IPS-20b (cell line): ENCODE measurements around the gene ZNF248.
"Not testable (repeated sequence)": the region's sequence is repeated elsewhere in the genome, so short reads cannot be mapped to it uniquely, and the experiment has no call there.

Experiments used
- H3K27ac ChIP-seq: one replicate; pipeline ENCODE4 v1.5.1; 2013; ENCODE audit warnings: low read length
- H3K27me3 ChIP-seq: 2 replicates; pipeline ENCODE4 v1.6.1; 2013; ENCODE audit warnings: mild to moderate bottlenecking, low read length, inconsistent platforms; ENCODE audit not compliant: insufficient read depth
- H3K36me3 ChIP-seq: 2 replicates; pipeline ENCODE4 v1.6.1; 2013; ENCODE audit warnings: low read depth, mild to moderate bottlenecking, inconsistent platforms, low read length, moderate library complexity; ENCODE audit not compliant: insufficient read depth
- H3K4me1 ChIP-seq: 2 replicates; pipeline ENCODE4 v1.6.1; 2013; ENCODE audit warnings: mild to moderate bottlenecking, control low read depth, inconsistent platforms, low read length, moderate library complexity; ENCODE audit not compliant: insufficient read depth
- H3K4me3 ChIP-seq: 2 replicates; pipeline ENCODE4 v1.5.1; 2013; ENCODE audit warnings: mild to moderate bottlenecking, low read length, inconsistent platforms
- H3K9ac ChIP-seq: 2 replicates; pipeline ENCODE4 v1.6.1; 2013; ENCODE audit warnings: low read depth, mild to moderate bottlenecking, inconsistent platforms, low read length, moderate library complexity
- H3K9me3 ChIP-seq: 2 replicates; pipeline ENCODE4 v1.6.1; 2013; ENCODE audit warnings: mild to moderate bottlenecking, low read depth, low read length, inconsistent platforms; ENCODE audit not compliant: insufficient read depth

ZNF248 gene

DNA sequence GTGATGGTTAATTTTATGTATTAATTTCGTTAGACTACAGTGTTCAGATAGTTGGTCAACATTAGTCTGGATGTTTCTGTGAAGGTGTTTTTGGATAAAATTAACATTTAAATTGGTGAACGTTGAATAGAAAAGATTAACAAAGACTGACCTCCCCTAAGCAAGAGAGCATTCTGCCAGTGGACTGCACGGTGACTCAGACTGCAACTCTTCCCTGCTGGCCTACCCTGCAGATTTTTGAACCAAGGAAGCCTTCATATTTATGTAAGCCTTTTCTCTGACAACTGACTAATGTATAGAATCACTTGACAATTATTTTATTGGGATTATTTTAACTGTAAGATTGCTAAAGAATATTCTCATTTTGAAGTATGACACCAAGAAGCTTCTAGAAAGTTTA lies 7.9 kb upstream of the ZNF248 start:
- no peak overlapping the region for H3K27ac ChIP-seq

DNA sequence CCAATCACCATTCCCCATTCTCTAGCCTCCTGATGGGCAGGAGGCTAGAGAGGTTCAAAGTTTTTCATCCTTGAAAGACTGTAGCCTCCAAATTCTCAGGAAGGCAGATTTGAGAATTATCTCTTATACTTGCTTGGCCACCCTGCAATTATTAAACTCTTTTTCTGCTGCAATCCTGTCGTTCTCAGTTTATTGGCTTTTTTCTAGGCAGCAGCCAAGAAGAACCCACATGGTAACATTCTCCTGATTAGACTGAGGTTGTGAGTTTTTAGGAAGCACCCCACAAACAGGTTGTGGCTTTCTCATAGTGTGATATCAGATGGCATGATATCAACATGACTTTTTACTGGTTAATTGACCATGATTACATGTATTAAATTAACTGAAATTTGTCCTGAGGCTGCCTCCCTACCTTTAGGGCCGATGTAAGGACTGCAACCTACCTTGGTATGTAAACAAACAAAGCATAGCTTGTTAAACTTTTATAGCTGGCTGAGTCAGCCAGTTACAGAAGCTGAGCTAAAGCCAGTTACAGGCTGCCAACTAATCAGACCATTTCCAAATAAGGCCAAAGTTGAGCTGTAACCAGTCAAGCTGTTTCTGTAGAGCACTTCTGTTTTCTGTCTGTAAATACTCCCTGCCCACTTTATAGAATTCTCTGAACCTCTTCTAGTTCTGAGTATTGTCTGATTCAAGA lies 3.2 kb upstream of the ZNF248 start:
- H3K27ac ChIP-seq: no peak overlapping the region

More for the DNA sequence above, 7.9 kb upstream of the ZNF248 start:
- no peaks in the 10 kb centered on the region for H3K4me1 ChIP-seq
- H3K36me3 ChIP-seq: no peaks in the 10 kb centered on the region
- H3K9ac ChIP-seq: no peak overlapping the region
- H3K27me3 ChIP-seq: no peaks in the 10 kb centered on the region
- no peak overlapping the region for H3K4me3 ChIP-seq
- H3K9me3 ChIP-seq: peaks cover 34% of the 10 kb centered on the region

DNA sequence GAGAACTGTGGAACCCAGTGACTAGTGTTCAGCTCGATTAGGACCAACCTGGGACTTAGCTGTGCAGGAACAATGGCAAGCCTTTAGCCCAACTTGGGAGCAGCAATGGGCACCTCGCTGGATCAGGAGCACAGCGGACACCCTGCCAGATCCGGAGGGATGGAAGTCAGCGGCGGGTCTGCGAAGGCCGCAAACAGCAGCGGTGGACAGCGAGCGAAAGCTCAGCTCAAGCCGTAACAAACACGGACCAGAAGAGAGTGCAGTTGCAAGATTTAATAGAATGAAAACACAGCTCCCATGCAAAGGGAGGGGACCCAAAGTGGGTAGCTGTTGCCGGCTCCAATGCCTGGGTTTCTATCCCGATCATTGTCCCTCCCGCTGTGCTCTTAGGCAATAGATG lies 1.9 kb upstream of the ZNF248 start:
- Histone ChIP-seq H3K9me3 (peaks cover 18% of the 10 kb centered on the region; the same call in 1 of the 2 replicates), H3K27me3 (peaks cover 11% of the 10 kb centered on the region)
- not testable (repeated sequence) for H3K4me3 ChIP-seq, H3K4me1 ChIP-seq, H3K36me3 ChIP-seq, H3K27ac ChIP-seq, H3K9ac ChIP-seq

More for the DNA sequence above, 3.2 kb upstream of the ZNF248 start:
- Histone ChIP-seq H3K4me1 (peaks cover 6% of the 10 kb centered on the region; the same call in 1 of the 2 replicates), H3K36me3 (no peaks in the 10 kb centered on the region), H3K9me3 (peaks cover 22% of the 10 kb centered on the region; the same call in 1 of the 2 replicates), H3K4me3 (no peak overlapping the region), H3K27me3 (peaks cover 11% of the 10 kb centered on the region), H3K9ac (no peak overlapping the region)

DNA sequence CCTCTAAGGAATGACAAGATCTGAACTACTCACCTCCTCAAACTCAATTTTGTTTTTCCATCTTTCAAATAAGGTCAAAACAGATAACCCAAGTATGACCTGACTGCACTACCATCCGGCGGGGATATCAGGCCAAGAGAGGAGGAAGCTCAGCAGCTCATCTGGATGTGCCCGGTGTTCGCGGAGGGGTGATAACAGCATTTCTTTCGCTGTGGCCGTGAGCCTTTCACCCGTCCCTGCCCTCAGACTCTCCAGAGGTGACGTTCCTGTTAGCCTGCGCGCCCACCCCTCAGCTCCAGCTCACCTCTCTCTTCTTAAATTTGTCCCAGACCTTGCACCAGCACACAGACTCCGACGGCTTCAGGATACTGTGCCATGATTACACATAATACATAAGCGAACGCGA lies 526 bp downstream of the ZNF248 start:
- H3K4me1 ChIP-seq: peaks cover 9% of the 10 kb centered on the region; the same call in 1 of the 2 replicates
- peak overlapping the region; percentile 88 for H3K4me3 ChIP-seq
- H3K27ac ChIP-seq: no peak overlapping the region
- peaks cover 6% of the 10 kb centered on the region; the same call in 1 of the 2 replicates for H3K36me3 ChIP-seq
- peaks cover 11% of the 10 kb centered on the region for H3K27me3 ChIP-seq
- H3K9me3 ChIP-seq: peaks cover 13% of the 10 kb centered on the region; the same call in 1 of the 2 replicates
- H3K9ac ChIP-seq: peak overlapping the region; percentile 74; the same call in 1 of the 2 replicates

DNA sequence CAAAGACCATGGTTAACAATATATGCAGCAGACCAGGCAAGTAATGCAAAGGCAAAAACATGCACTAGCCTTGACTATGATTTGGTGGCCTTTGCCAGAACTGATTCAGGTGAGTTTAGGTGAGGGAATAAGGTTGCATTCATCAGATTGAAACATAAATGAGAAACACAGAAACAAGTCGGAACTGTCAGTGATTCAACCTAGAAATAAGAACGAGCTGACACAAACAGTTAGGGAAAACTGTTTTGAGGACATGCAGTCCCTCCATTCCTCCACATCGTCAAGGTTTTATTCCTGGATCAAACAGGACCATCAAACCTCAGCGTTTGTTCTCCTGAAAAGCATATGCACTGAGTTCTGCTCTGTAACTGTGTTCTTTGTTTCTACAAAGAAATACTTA lies 1.8 kb downstream of the ZNF248 start:
- Histone ChIP-seq H3K9me3 (peaks cover 5% of the 10 kb centered on the region; the same call in 1 of the 2 replicates), H3K27me3 (peaks cover 11% of the 10 kb centered on the region), H3K4me3 (peak overlapping the region; percentile 88), H3K27ac (no peak overlapping the region), H3K4me1 (peaks cover 9% of the 10 kb centered on the region; the same call in 1 of the 2 replicates), H3K9ac (no peak overlapping the region; the same call in 1 of the 2 replicates), H3K36me3 (peaks cover 6% of the 10 kb centered on the region; the same call in 1 of the 2 replicates)

DNA sequence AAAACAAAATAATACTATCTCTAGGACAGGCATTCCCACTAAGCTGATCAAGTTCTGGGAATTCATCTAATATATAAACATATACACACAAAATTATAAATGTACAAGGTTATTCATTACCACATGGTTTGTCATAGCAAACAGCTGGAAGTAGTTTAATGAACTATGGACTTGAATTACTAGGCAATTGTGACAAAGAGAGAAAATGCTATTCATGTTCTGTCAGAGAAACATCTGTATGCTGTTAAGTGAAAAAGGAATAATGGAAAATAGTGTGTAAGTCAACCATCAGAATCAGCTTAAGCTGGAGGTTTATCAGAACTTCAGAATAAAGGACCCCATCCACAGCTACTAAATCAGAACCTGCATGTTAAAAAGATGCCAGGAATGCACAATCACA lies 2.8 kb downstream of the ZNF248 start:
- H3K9me3 ChIP-seq: no peaks in the 10 kb centered on the region
- no peak overlapping the region for H3K27ac ChIP-seq
- H3K36me3 ChIP-seq: peaks cover 6% of the 10 kb centered on the region; the same call in 1 of the 2 replicates
- H3K4me3 ChIP-seq: no peak overlapping the region
- H3K27me3 ChIP-seq: peaks cover 11% of the 10 kb centered on the region
- peaks cover 9% of the 10 kb centered on the region; the same call in 1 of the 2 replicates for H3K4me1 ChIP-seq
- no peak overlapping the region for H3K9ac ChIP-seq

DNA sequence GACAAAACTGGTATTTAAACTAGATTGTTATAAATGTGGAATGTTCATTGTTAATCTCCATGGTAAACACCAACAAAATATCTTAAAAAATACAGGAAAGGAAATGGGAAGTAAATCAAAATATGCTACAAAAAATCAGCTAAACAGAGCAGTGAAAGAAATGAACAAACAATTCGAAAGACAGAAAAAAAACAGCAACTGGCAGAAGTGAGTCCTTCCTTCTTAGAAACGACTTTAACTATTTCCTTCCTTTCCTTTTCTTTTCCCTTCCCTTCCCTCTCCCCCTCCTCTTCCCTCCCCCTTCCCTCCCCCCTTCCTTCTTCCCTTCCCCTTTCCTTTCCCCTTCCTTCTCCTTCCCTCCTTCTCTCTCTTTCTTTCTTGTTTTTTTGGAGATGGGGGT lies 12.8 kb downstream of the ZNF248 start:
- Histone ChIP-seq H3K27me3 (no peaks in the 10 kb centered on the region), H3K9ac (no peak overlapping the region), H3K27ac (no peak overlapping the region), H3K36me3 (peaks cover 20% of the 10 kb centered on the region; the same call in 1 of the 2 replicates), H3K4me3 (no peak overlapping the region), H3K4me1 (no peaks in the 10 kb centered on the region), H3K9me3 (peaks cover 7% of the 10 kb centered on the region; the same call in 1 of the 2 replicates)

DNA sequence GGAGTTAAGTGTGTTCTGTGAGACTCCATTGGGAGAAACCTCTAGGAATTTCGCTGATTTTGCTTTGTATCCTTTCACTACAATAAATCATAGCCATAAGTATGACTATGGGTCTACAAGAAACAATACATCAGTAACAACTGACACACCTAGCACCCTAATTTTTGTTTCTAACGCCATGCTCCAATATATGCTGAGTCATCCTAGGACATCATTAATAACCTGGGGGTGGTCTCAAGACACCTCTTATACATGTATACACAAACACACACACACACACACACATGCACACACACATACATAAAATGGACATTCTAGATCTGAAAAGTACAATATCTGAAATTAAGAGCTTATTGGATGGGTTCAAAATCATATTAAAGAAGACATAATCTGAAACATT lies 18.2 kb downstream of the ZNF248 start:
- Histone ChIP-seq H3K27me3 (no peaks in the 10 kb centered on the region), H3K9ac (no peak overlapping the region), H3K4me1 (no peaks in the 10 kb centered on the region), H3K4me3 (no peak overlapping the region), H3K36me3 (peaks cover 55% of the 10 kb centered on the region), H3K9me3 (peaks cover 46% of the 10 kb centered on the region), H3K27ac (no peak overlapping the region)

DNA sequence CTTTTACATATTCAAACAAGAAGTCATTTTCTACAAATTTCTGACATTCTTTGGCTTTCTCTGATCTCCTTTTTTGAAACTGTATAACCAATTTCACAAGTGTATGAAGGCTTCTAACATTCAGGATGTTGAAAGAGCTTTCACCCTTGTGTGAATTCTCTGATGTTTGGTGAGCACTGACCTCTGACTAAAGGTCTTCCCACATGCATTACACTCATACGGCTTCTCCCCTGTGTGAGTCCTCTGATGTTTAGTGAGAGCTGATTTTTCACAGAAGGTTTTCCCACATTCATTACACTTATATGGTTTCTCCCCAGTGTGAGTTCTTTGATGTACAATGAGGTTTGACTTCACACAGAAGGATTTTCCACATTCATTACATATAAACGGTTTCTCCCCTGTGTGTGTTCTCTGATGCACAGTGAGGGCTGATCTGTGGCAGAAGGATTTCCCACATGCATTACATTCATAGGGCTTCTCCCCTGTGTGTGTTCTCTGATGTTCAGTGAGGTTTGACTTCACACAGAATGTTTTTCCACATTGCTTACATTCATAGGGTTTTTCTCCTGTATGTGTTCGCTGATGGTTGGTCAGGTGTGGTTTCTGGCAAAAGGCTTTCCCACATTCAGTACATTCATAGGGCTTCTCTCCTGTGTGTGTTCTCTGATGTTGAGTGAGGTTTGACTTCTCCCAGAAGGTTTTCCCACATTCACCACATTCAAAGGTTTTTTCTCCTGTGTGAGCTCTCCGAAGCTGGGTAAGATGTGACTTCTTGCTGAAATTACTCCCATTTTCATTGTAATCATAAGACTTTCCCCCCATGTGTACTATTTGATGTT lies 25.7 kb downstream of the ZNF248 start:
- H3K9ac ChIP-seq: no peak overlapping the region
- peaks cover 90% of the 10 kb centered on the region for H3K9me3 ChIP-seq
- H3K27ac ChIP-seq: no peak overlapping the region
- H3K4me1 ChIP-seq: no peaks in the 10 kb centered on the region
- H3K36me3 ChIP-seq: peaks cover 90% of the 10 kb centered on the region
- no peaks in the 10 kb centered on the region for H3K27me3 ChIP-seq
- H3K4me3 ChIP-seq: no peak overlapping the region

DNA sequence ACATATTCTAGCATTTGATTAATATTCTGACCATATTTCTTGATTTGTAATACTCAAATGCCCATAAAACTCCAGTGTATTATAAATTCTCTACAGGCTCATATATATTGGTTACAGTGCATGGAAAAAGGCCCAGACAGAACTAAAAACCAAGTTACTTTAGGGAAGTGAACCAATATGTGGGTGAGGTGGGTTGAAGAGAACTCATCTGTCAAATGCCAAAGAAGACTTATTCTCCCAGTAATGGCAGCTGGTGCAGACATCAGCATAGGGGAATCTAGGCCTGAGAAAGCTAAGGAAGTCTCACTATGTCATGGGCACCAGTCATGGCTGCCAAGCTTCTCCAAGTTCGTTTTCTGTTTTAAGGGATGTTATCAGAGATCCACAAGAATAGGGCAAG lies 30.6 kb downstream of the ZNF248 start:
- no peak overlapping the region for H3K9ac ChIP-seq
- peaks cover 43% of the 10 kb centered on the region for H3K36me3 ChIP-seq
- H3K4me3 ChIP-seq: no peak overlapping the region
- H3K4me1 ChIP-seq: no peaks in the 10 kb centered on the region
- H3K27ac ChIP-seq: no peak overlapping the region
- H3K27me3 ChIP-seq: no peaks in the 10 kb centered on the region
- H3K9me3 ChIP-seq: peaks cover 73% of the 10 kb centered on the region

DNA sequence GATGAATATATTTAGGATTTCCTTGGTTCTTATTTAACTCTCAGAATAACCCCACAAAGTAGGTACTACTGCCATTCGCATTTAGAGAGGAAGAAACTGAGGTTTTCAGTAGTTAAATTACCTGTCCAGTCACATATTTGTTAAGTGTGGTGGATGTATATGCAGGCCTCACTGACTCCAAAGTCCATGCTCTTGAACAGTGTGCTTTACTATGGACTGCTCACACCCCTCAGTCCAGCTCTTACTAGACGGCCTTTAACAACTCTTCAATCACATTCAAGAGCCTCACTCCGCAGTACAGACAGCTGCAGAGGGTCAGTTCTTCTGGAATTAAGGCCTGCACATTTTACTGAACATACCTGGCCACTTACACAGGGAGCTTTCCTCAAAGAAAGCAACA lies 36.2 kb downstream of the ZNF248 start:
- no peak overlapping the region for H3K4me3 ChIP-seq
- H3K36me3 ChIP-seq: no peaks in the 10 kb centered on the region
- no peaks in the 10 kb centered on the region for H3K4me1 ChIP-seq
- no peak overlapping the region for H3K9ac ChIP-seq
- peaks cover 69% of the 10 kb centered on the region for H3K9me3 ChIP-seq
- H3K27ac ChIP-seq: no peak overlapping the region
- no peaks in the 10 kb centered on the region for H3K27me3 ChIP-seq
